ENCODE measurements around the gene HIRA. TPM values are rescaled to one million over a fixed set of nuclear protein-coding genes. Genes with fewer than 3 reads are reported as not detected.

The HIRA gene
- total RNA-seq, 2 experiments from 2014 or later: 52.0 to 52.8 TPM

DNA sequence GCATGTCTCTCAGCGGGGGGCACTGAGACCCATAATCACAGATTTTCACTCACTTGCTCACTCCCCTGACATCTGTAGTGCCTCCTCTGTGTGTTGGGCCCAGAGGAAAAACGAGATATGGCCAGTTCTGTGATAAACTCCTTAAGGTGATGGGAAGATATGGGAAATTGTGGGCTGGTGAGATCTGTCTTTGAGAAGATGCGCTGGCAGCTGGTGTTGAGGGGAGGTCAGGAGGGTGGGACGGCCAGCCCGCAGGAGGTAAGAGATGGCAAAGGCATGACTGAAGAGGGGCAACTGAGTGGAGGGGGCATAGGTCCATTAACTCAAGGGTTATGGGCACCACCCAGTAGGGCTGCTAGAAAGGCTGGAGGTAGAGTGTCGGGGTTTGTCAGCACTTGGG lies 79.9 kb downstream of the HIRA start:
- Mint-ChIP-seq H3K4me3 (no peak overlapping the region), H3K27ac (no peak overlapping the region), H3K9me3 (no peaks in the 10 kb centered on the region), H3K36me3 (ENCODE audit: low read depth) (peaks cover 65% of the 10 kb centered on the region), H3K4me1 (no peaks in the 10 kb centered on the region), H3K27me3 (no peaks in the 10 kb centered on the region)
- DNase-seq: no peak
- CTCF ChIA-PET: no interaction called here
- POLR2A ChIA-PET: no interaction called here

GRCh38 chr22:19350947-19351346 lies 80.6 kb downstream of the HIRA start:
- H3K36me3 Mint-ChIP-seq (ENCODE audit: low read depth): peaks cover 65% of the 10 kb centered on the region
- H3K4me1 Mint-ChIP-seq: no peaks in the 10 kb centered on the region
- no peak overlapping the region for H3K27ac Mint-ChIP-seq
- H3K27me3 Mint-ChIP-seq: no peaks in the 10 kb centered on the region
- no peak for DNase-seq
- H3K4me3 Mint-ChIP-seq: no peak overlapping the region
- POLR2A ChIA-PET: no interaction called here
- CTCF ChIA-PET: no interaction called here
- no peaks in the 10 kb centered on the region for H3K9me3 Mint-ChIP-seq

- Mint-ChIP-seq H3K36me3 (ENCODE audit: low read depth) (peaks cover 64% of the 10 kb centered on the region), H3K4me3 (no peak overlapping the region), H3K9me3 (no peaks in the 10 kb centered on the region), H3K27ac (no peak overlapping the region), H3K27me3 (no peaks in the 10 kb centered on the region), H3K4me1 (no peaks in the 10 kb centered on the region)
- no peak for DNase-seq
- POLR2A ChIA-PET: no interaction called here
- CTCF ChIA-PET: no interaction called here
Observed at GRCh38 chr22:19350476-19350859, 81.1 kb downstream of the HIRA start.

- ChIA-PET CTCF (no interaction called here), POLR2A (no interaction called here)
- H3K4me3 Mint-ChIP-seq: no peak overlapping the region
- H3K36me3 Mint-ChIP-seq (ENCODE audit: low read depth): peaks cover 66% of the 10 kb centered on the region
- no peak overlapping the region for H3K27ac Mint-ChIP-seq
- DNase-seq: no peak
- no peaks in the 10 kb centered on the region for H3K9me3 Mint-ChIP-seq
- H3K27me3 Mint-ChIP-seq: no peaks in the 10 kb centered on the region
- no peaks in the 10 kb centered on the region for H3K4me1 Mint-ChIP-seq
Observed at GRCh38 chr22:19349778-19350475, 81.6 kb downstream of the HIRA start.

DNA sequence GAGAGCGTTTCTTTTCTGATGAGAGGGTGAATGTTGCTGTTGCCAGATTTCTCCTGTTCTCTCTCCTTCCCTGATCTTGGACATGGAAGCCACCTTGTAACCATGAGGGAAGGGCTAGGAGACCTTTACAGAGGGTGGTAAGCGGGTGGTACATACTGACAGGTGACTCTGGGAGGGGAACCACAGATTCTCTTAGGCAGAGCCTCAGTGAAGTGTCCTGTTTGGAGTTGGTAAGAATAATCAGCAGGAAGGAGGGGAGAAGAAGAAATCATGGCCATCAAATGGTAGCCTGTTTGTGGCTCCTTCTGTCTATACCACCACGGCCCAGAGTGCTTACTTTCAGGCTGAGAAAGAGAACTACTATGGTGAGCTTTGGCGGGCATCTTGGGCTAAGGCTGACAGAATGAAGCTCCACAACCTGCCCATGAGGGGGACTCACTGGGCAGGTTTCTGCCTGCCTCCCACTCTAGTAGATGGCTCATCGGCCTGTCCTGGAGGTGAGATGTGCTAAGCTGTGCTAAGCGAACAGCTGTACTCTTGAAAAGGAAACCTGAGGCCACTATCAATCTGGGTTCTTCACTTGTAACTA lies 84.8 kb downstream of the HIRA start:
- Mint-ChIP-seq H3K27me3 (no peaks in the 10 kb centered on the region), H3K9me3 (no peaks in the 10 kb centered on the region), H3K36me3 (ENCODE audit: low read depth) (peaks cover 80% of the 10 kb centered on the region), H3K27ac (no peak overlapping the region), H3K4me3 (no peak overlapping the region), H3K4me1 (no peaks in the 10 kb centered on the region)
- ChIA-PET POLR2A (no interaction called here), CTCF (no interaction called here)
- DNase-seq: no peak

GRCh38 chr22:19344420-19344819 lies 87.1 kb downstream of the HIRA start:
- Mint-ChIP-seq H3K4me1 (no peaks in the 10 kb centered on the region), H3K27ac (no peak overlapping the region), H3K27me3 (no peaks in the 10 kb centered on the region), H3K9me3 (peaks cover 4% of the 10 kb centered on the region), H3K36me3 (ENCODE audit: low read depth) (peaks cover 80% of the 10 kb centered on the region), H3K4me3 (no peak overlapping the region)
- ChIA-PET POLR2A (no interaction called here), CTCF (no interaction called here)
- DNase-seq: no peak

DNA sequence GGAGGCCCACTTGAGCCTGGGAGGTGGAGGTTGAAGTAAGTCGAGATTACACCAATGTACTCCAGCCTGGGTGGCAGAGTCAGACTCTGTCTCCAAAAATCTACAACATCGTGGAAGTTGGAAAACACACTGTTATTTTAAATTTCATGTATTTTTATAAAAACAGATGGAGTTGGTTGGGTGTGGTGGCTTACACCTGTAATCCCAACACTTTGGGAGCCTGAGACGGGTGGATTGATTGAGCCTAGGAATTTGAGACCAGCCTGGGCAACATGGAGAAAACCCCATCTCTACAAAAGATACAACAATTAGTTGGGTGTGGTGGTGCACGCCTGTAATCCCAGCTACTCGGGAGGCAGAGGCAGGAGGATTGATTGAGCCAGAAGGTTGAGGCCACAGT lies 88.1 kb downstream of the HIRA start:
- Mint-ChIP-seq H3K27ac (no peak overlapping the region), H3K4me1 (no peaks in the 10 kb centered on the region), H3K36me3 (ENCODE audit: low read depth) (peaks cover 85% of the 10 kb centered on the region), H3K9me3 (peaks cover 8% of the 10 kb centered on the region), H3K27me3 (no peaks in the 10 kb centered on the region), H3K4me3 (no peak overlapping the region)
- ChIA-PET POLR2A (no interaction called here), CTCF (no interaction called here)
- DNase-seq: no peak

- H3K27me3 Mint-ChIP-seq: no peaks in the 10 kb centered on the region
- no peak overlapping the region for H3K4me3 Mint-ChIP-seq
- no peak for DNase-seq
- H3K36me3 Mint-ChIP-seq (ENCODE audit: low read depth): peaks cover 96% of the 10 kb centered on the region
- ChIA-PET CTCF (no interaction called here), POLR2A (no interaction called here)
- no peak overlapping the region for H3K27ac Mint-ChIP-seq
- H3K9me3 Mint-ChIP-seq: peaks cover 19% of the 10 kb centered on the region
- H3K4me1 Mint-ChIP-seq: no peaks in the 10 kb centered on the region
Observed at GRCh38 chr22:19341500-19341899, 90.0 kb downstream of the HIRA start.

DNA sequence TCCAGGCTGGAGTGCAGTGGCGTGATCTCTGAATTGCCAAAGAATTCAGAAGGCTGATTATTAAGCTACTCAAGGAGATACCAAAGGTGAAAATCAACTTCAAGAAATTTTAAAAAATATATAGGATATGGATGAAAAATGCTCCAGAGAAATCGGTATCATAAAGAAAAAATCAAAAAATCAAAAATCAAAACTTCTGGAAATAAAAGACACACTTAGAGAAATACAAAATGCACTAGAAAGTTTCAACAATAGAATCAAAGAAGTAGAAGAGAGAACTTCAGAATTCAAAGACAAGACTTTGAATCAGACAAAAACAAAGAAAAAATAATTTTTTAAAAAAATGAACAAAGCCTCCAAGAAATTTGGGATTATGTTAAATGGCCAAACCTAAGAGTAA lies 94.4 kb downstream of the HIRA start:
- DNase-seq: no peak
- Mint-ChIP-seq H3K27me3 (no peaks in the 10 kb centered on the region), H3K4me1 (no peaks in the 10 kb centered on the region), H3K27ac (no peak overlapping the region), H3K36me3 (ENCODE audit: low read depth) (peaks cover 96% of the 10 kb centered on the region), H3K9me3 (peaks cover 32% of the 10 kb centered on the region), H3K4me3 (no peak overlapping the region)
- CTCF ChIA-PET: no interaction called here
- POLR2A ChIA-PET: no interaction called here

GRCh38 chr22:19336133-19337075 lies 95.1 kb downstream of the HIRA start:
- H3K4me1 Mint-ChIP-seq: no peaks in the 10 kb centered on the region
- no peaks in the 10 kb centered on the region for H3K27me3 Mint-ChIP-seq
- no peak overlapping the region for H3K27ac Mint-ChIP-seq
- H3K4me3 Mint-ChIP-seq: no peak overlapping the region
- ChIA-PET POLR2A (no interaction called here), CTCF (no interaction called here)
- H3K9me3 Mint-ChIP-seq: peaks cover 32% of the 10 kb centered on the region
- peaks cover 96% of the 10 kb centered on the region for H3K36me3 Mint-ChIP-seq (ENCODE audit: low read depth)
- DNase-seq: no peak

DNA sequence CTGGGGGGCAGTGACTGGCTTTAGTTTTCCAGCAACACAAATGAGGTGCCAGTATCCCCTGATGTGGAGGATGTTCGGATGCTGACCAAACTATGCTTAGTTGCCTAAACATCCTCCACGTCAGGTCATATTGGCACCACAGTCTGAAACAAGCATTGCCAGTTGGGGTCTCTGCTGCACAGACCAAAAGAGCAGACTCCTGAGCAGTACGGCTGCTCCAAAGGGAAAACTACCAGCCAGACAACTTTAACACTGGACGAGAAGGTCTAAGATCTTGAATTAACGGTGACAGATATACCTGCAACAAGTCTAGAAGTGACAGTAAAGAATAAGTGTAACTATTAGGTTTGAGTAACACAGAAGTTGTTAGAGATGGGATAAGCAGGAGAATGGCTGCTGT lies 99.6 kb downstream of the HIRA start:
- Mint-ChIP-seq H3K27me3 (no peaks in the 10 kb centered on the region), H3K4me1 (no peaks in the 10 kb centered on the region), H3K27ac (no peak overlapping the region), H3K36me3 (ENCODE audit: low read depth) (peaks cover 81% of the 10 kb centered on the region), H3K9me3 (peaks cover 12% of the 10 kb centered on the region), H3K4me3 (no peak overlapping the region)
- ChIA-PET CTCF (no interaction called here), POLR2A (no interaction called here)
- no peak for DNase-seq

DNA sequence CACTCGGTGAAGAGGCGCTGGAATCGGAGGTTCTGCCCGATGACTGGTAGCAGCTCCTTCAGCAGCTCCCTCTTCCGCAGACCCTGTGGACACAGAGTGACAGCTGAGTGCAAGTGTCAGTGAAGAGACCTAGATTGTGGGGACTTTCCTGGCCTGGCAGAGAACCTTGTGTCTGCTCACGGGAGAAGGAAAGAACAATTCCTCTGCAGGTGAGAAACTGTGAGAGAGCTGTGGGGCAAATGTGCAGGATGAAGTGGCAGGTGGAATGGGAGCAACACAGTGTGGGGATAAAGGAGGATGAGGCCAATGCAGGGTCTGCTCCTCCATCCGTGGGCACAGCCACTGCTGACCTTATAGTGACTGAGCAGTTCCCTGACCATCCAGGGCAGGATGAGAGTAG lies 100.1 kb downstream of the HIRA start:
- H3K27ac Mint-ChIP-seq: no peak overlapping the region
- peaks cover 76% of the 10 kb centered on the region for H3K36me3 Mint-ChIP-seq (ENCODE audit: low read depth)
- H3K4me1 Mint-ChIP-seq: no peaks in the 10 kb centered on the region
- CTCF ChIA-PET: no interaction called here
- H3K4me3 Mint-ChIP-seq: no peak overlapping the region
- DNase-seq: no peak
- H3K27me3 Mint-ChIP-seq: no peaks in the 10 kb centered on the region
- H3K9me3 Mint-ChIP-seq: peaks cover 12% of the 10 kb centered on the region
- POLR2A ChIA-PET: no interaction called here

- Mint-ChIP-seq H3K27ac (no peak overlapping the region), H3K9me3 (peaks cover 11% of the 10 kb centered on the region), H3K27me3 (no peaks in the 10 kb centered on the region), H3K36me3 (ENCODE audit: low read depth) (peaks cover 70% of the 10 kb centered on the region), H3K4me3 (no peak overlapping the region), H3K4me1 (no peaks in the 10 kb centered on the region)
- CTCF ChIA-PET: no interaction called here
- POLR2A ChIA-PET: no interaction called here
- no peak for DNase-seq
Observed at GRCh38 chr22:19330865-19331418, 100.6 kb downstream of the HIRA start.

All from activated CD4-positive, alpha-beta memory T cell treated with anti-CD3 and anti-CD28 coated beads, Interleukin-2, amount 10 ng/mL, durations not matched to agents 7 days and 5 days (primary cell).